Umbilical cord (tissue), 2 donors: Measurements from ENCODE around the gene FOXP1. TPM values are rescaled to one million over a fixed set of nuclear protein-coding genes. Genes with fewer than 3 reads are reported as not detected.
"Not testable (repeated sequence)": the region's sequence is repeated elsewhere in the genome, so short reads cannot be mapped to it uniquely, and the experiment has no call there.

Experiments used
- DNase-seq: peaks from one replicate; pipeline ENCODE4 v3.0.0-alpha.2; 2015; ENCODE audit warnings: low spot score
- total RNA-seq: library from RNA; depleted of rRNA; stranded (reverse); fragments of >200 nt; gene quantifications from one replicate; pipeline ENCODE4 v1.2.3, GENCODE V29; 2014; ENCODE audit warnings: low replicate concordance; ENCODE audit not compliant: insufficient read depth

The FOXP1 gene
- total RNA-seq, 1 donor from 2014 or later, result 148 TPM

DNA sequence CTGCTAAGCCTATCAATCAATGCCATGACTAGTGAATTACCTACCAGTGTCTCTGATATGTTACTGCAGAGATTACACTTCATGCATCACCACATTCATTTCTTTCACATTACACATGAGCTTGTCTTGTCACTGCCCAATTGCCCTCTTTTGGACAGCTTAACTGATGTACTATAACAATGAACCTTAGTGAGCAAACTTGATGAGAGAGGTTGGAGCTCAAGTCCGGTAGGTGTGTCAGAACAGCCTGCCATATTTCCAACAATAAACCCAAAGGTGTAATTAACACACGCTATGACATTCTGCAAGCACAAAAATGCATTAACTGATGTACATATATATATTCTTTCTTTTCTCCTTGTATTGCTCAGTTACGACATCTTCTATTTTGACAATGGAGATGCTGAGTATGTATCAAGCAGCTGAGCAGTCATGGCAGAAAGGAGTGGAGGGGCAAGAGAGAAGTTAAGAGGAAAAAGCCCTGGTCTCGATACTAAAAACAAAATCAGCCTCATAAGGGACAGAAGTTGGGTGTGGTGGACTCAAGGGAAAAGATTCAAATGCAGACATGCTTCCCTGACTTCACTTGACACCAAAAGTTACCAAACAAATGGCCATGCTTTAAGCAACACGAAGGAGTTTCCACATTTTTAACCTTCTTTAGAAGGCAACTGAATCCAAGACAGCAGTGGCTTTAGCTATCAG lies 538.2 kb downstream of the FOXP1 start:
- DNase-seq, result no peak

DNA sequence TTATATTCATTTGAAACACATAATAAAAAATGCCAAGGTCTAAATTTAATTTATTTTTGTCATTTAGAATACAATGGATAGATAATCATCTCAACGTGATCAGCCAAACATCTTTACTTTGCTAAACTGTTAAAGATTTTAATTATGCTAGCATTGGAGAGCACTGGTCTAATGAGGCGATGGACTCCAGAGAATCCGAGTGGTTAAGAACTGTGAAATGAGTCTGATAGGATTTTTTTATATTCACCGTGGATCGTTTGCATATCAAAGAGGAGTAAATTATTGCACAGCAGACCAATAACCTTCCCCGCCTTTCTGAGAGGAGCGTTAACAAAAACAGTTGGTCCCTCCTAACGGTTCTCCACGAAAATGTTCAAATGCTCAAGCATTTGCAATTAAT lies 540.8 kb downstream of the FOXP1 start:
- DNase-seq, result no peak

DNA sequence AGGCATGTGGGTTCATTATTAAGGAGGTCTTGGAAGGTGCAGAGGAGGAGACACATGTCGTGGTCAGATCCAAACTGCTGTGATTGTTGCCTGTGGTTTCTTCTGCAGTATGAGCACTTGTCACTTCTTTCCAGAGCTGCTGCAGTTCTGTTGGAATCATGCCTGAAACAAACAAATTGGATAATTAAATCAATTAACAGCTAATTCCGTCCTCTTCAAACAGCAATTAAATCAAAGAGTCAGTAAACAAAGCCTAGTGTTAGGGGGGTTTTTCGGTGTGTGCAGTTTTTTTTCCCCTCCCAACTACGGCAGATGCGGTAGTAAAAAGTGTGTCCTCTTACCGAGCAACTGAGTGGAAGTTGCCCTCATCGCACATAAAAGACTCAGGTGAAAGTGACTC lies 542.2 kb downstream of the FOXP1 start:
- no peak for DNase-seq

DNA sequence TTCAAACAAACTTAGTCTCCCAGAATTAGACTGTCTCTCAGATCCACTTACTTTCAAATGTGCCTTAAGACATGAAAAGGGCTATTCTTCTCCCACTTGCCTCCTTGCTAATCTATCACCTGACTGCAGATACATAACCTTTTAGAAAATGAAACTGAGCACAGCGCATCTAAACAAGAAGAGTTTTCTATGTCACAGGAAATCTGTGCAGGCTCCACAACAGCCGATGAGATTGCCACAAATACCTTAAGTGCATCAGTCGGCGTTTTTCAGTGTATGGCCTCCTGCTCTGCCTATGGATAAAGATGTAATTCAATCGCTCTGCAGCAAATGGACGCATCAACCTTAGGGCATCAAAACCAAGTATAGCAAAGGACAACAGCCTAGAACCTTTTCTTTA lies 544.2 kb downstream of the FOXP1 start:
- DNase-seq, result no peak

DNA sequence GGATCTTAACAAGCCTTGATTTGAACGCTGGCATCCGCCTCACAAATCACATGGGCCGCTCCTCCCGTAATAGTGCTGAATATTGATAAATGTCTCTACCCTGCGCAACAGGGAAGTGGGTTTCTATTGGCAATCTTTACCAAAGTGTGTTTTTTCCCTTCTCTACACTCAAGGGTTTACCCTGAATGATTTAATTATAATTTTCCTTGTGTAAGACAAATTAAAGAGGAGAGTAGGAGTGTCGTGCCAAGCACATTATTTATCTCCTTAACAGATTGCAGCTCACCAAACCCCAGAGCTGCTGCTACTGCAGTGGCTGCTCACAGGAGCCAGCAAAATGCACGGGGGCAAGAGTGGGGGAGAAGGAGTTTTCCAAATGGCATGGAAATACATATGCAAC lies 545.8 kb downstream of the FOXP1 start:
- DNase-seq, result no peak

DNA sequence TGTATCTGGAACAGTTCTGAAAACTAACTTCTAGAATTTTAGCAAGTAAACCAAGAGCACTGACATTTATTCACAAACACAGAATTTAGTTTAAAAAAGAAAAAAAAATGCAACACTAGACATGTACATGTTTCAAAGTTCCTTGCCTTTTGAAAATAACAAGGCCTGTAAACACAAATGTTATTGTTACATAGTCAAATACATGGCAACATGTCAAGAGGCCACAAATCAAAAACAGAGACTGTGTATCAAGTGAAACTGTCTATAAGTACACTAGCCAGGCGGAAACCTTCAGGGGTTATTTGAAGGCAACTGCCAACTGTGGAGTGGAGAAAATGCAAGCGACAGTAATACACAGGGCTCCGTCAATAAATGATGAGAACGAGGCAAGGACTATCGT lies 547.6 kb downstream of the FOXP1 start:
- DNase-seq, result no peak

DNA sequence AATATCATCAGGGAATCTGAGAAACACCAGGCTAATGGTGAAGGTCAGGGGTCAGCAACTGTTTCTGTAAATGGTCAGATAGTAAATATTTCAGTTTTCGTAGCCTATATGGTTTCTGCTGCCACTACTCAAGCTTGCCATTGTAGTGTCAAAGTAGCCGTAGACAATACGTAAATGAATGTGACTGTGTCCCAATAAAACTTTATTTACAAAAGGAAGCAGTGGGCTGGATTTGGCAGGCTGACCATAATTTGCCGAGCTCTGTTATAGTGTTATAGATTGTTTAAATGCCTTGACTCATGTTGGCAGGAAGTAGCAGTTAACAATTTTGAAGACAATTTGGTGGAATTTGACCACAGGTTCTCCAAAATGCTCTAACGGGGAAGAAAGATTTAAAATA lies 548.2 kb downstream of the FOXP1 start:
- no peak for DNase-seq

DNA sequence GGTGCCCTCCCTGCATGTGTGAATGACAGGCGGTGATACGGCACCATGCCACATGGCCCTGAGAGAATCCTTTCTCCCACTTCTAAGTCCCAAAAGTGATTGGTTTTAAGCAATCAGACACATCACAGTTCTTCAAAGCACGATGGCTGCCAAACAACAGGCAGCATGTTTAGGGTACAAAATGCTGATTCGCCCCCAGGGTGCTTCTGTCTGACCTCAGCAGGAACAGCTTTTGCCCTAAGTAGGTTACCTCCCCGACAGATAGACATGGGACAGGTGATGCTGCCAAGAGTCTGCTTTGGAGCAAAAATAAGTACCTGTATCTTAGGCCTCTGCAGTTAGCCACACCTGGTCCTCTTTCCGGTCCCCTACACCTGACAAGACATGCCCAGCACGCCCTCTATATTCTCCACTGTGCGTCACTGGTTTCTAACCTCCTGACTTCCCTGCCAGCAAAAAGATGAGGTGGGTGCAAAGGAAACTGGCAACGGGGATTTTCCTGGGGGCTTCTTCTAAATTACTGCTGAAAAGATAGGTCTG lies 549.8 kb downstream of the FOXP1 start:
- DNase-seq, result no peak

DNA sequence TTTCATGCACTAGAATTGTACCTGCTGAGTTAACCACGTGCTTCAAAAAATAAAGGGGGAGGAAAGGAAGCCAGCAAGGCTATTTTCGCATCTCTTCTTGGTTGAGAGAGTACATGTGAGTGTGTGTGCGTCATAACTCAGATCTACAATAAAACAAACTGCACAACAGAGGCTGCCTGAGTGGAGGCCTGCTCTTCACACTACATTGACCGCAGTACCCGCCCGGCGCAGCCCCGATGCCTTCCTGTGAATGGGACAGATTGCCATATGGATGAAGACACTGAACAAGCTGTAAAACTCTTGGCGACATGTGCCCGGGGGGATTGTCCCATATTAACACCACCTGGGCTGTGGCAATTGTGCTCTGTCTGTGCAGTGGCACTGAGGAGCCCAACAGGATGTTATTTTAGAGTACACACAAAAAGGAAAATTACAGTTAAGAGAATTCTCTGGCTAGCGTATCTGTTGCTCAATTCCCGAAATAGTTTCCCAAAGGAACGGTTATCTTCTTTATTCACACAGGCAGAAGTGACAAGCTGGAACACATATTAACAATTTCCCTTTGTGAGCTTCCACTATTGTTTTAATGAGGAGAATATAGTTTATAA lies 551.5 kb downstream of the FOXP1 start:
- DNase-seq, result no peak

DNA sequence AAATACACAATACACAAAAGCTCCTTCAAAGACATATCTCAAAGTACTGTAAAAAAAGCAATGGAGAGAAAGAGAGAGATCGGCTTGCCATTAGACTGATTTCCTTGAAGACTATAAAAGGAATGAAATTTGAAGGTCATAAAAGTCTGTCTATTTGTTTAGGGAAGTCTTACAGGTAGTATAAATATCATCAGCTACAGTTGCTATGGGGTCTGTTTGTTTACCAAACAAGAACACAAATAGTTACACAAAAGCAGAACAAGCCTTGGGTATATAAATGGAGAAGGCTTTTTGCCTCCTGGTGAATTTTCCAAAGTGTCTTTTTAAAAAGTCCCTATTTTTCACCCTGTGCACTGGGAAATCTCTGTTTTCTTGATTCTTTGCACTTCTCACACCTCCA lies 552.3 kb downstream of the FOXP1 start:
- no peak for DNase-seq

DNA sequence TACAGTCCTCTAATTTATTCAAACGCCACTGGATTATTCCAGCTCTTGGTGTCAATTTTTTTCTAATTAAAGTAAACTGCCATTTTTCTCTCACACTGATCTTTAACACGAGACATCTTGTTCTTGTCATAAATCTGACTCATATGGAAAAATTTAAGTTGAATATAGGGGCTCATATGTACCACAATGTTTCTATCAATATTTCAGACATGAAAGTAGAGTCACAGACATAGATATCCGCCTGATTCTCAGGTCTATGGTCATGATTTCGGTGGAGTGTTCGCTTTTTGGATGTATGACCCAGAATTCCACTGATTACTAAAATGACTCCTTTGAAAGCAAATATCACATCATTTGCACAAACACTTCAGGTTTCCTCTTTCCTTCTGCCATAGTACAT lies 552.8 kb downstream of the FOXP1 start:
- no peak for DNase-seq

DNA sequence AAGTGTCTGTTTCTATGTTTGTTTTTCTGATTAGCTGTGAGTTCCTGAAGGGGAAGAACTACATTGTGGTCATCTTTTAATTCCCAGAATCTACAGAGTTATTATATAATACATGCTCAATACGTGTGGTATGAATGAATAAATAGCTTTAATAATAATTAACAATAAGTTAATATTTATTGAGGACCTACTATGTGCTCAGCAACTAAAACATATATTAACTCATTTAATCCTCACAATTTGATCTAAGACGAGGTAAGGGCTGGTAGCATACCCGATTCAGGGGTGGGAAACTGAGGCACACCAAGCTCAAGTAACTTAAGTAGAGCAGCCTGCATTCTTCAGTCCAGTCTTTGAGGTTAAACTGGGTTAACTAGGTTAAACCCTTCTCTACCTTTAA lies 553.8 kb downstream of the FOXP1 start:
- DNase-seq, result no peak

DNA sequence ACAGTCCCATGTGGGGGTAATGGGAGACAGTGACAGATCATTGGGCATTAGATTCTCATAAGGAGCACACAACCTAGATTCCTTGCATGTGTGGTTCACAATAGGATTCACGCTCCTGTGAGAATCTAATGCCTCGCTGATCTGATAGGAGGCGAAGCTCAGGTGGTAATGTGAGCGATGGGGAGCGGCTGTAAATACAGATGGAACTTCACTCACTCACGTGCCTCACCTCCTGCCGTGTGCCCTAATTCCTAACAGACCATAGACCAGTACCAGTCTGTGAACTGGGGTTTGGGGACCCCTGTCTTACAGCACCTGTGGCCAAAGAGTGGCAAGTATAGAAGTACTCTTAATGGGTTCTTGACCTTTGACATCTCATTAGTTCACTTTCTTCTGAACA lies 554.7 kb downstream of the FOXP1 start:
- no peak for DNase-seq

DNA sequence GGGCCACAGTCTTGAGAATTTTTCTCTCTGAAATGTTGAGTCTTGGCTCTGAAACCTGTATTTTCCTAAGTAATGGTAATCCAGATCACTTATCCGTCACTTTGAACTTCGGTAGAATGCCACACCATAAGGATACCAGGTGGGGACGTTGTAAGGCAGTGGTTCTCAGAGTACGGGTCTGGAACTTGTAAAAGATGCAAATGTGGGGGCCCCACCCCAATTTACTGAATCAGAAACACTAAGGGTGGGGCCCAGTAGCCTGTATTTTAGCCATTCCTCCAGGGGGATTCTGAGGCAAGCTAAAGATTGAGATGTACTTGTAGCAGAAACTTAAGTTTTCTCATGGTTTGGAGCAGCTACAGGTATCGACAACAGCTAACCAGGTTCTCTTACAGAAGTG lies 555.3 kb downstream of the FOXP1 start:
- DNase-seq, result no peak

DNA sequence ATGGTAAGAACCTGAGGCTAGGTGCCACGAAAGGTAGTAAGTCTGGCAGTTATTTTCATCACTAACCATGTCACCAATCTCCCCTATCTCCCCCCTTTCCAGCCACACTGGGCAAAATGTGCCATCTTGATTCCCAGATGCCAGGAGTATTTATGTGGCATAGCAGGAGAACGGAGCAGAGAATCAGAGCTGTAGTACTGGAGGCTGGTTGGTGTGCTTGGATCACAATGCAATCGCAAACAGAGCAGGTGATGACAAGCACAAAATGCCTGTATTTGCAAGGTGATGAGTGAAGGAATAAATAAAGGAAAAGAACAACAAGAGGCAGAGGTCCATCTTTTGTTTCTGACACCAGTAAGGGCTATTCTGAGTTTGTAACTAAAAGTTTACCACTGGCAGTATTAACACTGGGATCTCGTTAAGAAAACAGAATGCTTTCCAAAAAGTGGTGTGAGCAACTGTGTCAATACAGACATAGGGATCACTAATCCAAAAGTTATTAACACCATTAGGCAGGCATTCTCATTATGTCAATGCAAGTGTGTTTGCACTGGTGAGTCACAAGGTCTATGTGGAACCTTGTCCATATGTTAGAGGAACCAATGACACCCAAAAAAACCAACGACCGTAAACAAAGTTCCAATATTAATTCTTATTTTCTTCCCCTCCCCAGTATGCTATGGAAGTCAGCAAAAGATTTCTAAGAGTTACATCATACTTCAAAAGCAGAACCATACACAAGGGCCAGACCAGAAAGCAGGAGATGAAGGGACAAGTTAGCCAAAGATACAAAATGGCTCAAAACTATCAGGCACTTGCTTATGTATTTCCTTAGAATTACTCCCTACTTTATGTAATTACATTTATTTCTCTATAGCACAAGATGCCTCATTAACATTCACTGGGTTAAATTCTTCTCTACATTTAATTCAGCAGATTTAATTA lies 556.6 kb downstream of the FOXP1 start:
- DNase-seq, result no peak

DNA sequence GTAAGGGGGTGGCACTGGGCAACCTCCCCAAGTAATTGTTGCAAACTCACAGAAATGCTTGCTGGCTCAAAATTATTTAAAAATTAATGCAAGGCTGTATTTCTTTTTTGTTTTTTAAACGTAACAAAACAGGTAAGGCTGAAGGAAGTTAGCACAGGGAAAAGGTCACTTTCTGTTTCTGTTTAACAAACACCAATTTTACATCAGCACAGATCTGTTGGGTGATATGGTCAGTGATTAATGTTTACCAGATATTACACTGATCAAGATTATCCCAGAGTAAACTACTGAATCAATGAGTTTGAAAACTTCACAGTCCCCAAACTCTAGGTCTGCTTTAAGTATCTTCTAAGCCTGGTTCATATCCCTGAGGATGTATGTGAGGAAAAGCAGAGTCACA lies 558.0 kb downstream of the FOXP1 start:
- no peak for DNase-seq

DNA sequence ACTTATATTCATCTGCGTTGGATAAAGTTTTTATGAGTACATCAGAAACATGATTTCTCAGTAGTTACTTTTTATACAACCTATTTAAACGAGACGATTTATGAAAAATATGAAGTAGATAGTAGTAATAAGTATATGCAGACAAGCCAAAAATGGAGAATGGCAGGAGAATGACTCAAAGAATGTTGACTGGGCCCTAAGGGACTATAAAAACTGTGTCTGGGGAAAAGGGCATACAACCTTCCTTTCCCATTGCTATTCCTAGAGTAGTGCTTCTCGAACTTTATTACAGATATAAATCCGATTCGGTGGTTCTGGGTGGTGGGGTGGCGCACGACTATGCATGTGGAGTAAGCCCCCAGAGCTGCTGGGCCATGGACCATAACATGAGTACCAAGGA lies 558.5 kb downstream of the FOXP1 start:
- DNase-seq, result peak; percentile 48

DNA sequence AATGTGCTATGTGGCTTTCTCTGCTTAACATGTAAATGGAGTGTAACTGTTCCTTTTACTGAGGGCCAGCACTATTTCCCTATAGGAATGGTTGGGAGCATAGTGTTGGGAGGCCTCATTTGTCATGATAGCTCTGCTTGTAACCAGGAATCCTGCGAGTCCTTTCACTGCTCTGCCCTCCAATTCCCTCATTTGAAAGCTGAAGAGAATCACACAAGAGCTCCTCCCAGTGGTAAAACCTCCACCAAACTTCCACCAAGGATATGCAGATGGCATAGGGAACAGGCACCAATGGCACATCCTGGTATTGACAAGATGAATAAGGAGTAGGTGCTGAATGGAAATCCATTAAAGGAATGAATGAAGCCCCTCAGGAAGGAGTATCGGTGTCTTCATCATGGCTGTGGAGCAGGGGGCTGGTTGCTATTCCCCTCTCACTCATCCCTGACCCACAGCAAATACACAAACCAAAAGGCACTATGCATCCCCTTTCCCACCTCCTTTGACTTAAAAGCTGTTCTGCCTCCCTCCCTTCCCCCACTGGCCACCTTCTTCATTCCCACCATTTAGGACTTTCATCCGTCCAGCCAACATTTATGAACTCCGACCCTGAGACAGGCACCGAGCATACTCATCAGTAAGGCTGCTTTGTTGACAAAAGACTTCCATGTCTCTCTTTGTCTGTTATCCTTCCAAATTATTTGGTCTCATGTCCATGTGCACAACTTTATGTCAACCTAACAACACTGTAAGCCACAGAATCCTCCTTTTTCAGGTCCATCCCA lies 560.8 kb downstream of the FOXP1 start:
- no peak for DNase-seq

DNA sequence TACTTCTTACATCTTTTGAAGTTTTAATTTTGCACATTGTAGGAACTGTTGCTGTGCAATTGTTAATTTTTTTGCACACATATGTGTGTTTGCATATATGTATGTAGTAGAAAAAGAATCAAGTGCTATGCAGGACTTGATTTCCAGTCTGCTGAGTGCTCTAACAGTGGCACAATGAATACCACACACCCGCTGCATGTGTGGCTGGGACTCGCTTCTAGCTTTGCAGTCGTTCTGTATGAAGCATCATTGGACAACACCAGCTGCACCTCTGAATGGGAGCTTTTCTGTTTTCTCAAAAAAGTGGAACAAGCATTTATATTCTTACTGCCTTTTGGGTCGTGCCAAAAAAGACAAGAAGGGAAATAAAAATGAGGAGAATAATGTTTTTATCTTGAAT lies 564.7 kb downstream of the FOXP1 start:
- DNase-seq, result no peak

DNA sequence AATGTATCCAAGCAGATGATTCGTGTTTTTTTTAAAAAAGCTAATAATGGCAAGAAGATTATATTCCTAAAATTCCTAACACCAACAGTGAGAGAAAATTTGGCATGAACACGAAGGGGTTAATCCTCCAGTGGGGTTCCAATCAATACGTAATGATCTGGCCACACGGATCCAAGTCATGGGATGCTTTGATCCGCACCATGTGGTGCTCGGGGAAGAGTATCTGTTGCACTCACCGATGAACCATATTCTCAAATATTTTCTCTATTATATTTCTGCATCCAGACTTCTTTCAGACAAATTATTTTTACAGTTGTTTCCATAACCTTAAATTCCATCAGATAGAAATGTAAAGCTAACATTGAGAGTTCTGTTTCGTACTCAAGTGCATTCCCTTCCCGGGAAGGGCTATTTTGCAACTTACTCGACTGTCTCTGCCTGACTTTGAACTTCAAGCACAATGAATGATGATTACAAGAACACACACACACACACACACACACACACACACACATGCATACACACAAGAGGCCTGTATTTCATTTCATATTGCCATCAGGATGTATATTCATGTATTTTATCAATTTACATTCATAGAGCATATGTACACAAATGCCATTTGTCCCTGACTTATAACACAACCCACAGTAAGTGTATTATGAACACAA lies 567.2 kb downstream of the FOXP1 start:
- DNase-seq, result peak; percentile 32

DNA sequence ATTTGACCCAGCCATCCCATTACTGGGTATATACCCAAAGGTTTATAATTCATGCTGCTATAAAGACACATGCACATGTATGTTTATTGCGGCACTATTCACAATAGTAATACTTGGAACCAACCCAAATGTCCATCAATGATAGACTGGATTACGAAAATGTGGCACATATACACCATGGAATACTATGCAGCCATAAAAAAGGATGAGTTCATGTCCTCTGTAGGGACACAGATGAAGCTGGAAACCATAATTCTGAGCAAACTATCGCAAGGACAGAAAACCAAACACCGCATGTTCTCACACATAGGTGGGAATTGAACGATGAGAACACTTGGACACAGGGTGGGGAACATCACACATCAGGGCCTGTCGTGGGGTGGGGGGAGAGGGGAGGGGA lies 568.9 kb downstream of the FOXP1 start:
- DNase-seq, result not testable (repeated sequence)
